GM12878 (cell line): ENCODE results near the gene CROT. TPM values are rescaled to one million over a fixed set of nuclear protein-coding genes. Genes with fewer than 3 reads are reported as not detected.

Source experiments
- ATAC-seq: fragments of 200-7000 bp; cut with Tn5 transposase; 3 replicates; pipeline ENCODE4 v1.9.1; 2020; ENCODE audit warnings: mild to moderate bottlenecking, moderate library complexity
- BruUV-seq: library from RNA; stranded (reverse); fragments of 400-500 nt; replicated peaks from 2 replicates; lab custom pipeline; 2021; lab: Mats Ljungman, UMichigan
- CTCF ChIA-PET: fragments of 300-600 bp; sonication (Branson Sonifier 250); formaldehyde crosslinking; extraction: SDS; loops from one replicate; lab custom pipeline; 2021; ENCODE audit warnings: inconsistent platforms; lab: Yijun Ruan, JAX
- POLR2A ChIA-PET: fragments of 350-600 bp; formaldehyde crosslinking; extraction: SDS; loops from one replicate; lab custom pipeline; 2021; ENCODE audit warnings: inconsistent platforms; lab: Charles Lee
- RAD21 ChIA-PET: fragments of 300-600 bp; sonication (Branson Sonifier 250); formaldehyde crosslinking; loops from one replicate; lab custom pipeline; 2023; ENCODE audit warnings: antibody characterized with exemption; ENCODE audit not compliant: unreplicated experiment; lab: Charles Lee
- SMC1A ChIA-PET: fragments of 300-600 bp; sonication (Branson Sonifier 250); formaldehyde crosslinking; loops from one replicate; lab custom pipeline; 2023; ENCODE audit not compliant: unreplicated experiment, uncharacterized antibody; lab: Charles Lee
- DNase-seq: peaks from one replicate; pipeline ENCODE4 v3.0.0-alpha.2; 2011; ENCODE audit warnings: low read depth, low spot score
- FAIRE-seq: peaks from 3 replicates; lab custom pipeline; 2011; peaks lifted over from hg19 to GRCh38; lab: Jason Lieb, UNC
- H2AFZ ChIP-seq: 2 replicates; pipeline ENCODE4 v1.6.0; 2011; ENCODE audit warnings: low read depth, low read length, control low read depth; ENCODE audit not compliant: control insufficient read depth
- H3K27ac ChIP-seq: 2 replicates; pipeline ENCODE4 v1.5.1; 2011; ENCODE audit warnings: control low read depth; ENCODE audit not compliant: control insufficient read depth, insufficient read depth
- H3K27me3 ChIP-seq, 2 experiments: replicated peaks in 1 of 2; 2 replicates each; pipeline versions ENCODE4 v1.6.0 to v1.6.1; 2011; ENCODE audit warnings: low read length in 1 of 2; ENCODE audit not compliant: control insufficient read depth in 2 of 2, insufficient read depth in 2 of 2
- H3K36me3 ChIP-seq, 2 experiments: 2 replicates each; pipeline ENCODE4 v1.5.1; 2011; ENCODE audit warnings: low read length in 1 of 2; ENCODE audit not compliant: control insufficient read depth in 2 of 2, insufficient read depth in 2 of 2
- H3K4me1 ChIP-seq: 2 replicates; pipeline ENCODE4 v1.6.1; 2011; ENCODE audit warnings: mild to moderate bottlenecking, low read length, moderate library complexity, mixed read lengths; ENCODE audit not compliant: control insufficient read depth, insufficient read depth
- H3K4me2 ChIP-seq: 2 replicates; pipeline ENCODE4 v1.6.0; 2011; ENCODE audit warnings: control low read depth; ENCODE audit not compliant: control insufficient read depth, insufficient read depth
- H3K4me3 ChIP-seq: fragments of 200-600 bp; sonication (generic); 2 replicates; pipeline ENCODE4 v1.5.1; 2016
- H3K79me2 ChIP-seq: 2 replicates; pipeline ENCODE4 v1.6.0; 2011; ENCODE audit warnings: low read length; ENCODE audit not compliant: control insufficient read depth, insufficient read depth
- H3K9ac ChIP-seq: 2 replicates; pipeline ENCODE4 v1.8.0; 2011; ENCODE audit warnings: low read length, control low read depth, mixed read lengths; ENCODE audit not compliant: control insufficient read depth, insufficient read depth
- H3K9me3 ChIP-seq: replicated peaks from 3 replicates; pipeline ENCODE4 v1.5.1; 2011; ENCODE audit warnings: mild to moderate bottlenecking, low read length; ENCODE audit not compliant: control insufficient read depth, insufficient read depth
- H4K20me1 ChIP-seq: 2 replicates; pipeline ENCODE4 v1.6.0; 2011; ENCODE audit not compliant: control insufficient read depth, insufficient read depth
- CHD1 ChIP-seq: IDR thresholded peaks from 2 replicates; pipeline ENCODE4 v1.6.1; 2012; ENCODE audit warnings: low read depth, low read length, improper control_type of control experiment
- MEF2B ChIP-seq: fragments of 450-650 bp; IDR thresholded peaks from 2 replicates; pipeline ENCODE4 v1.6.1; 2018; ENCODE audit warnings: mild to moderate bottlenecking, moderate library complexity; ENCODE audit not compliant: partially characterized antibody, poor library complexity, severe bottlenecking
- WGBS: methylation state at CpG from one replicate; pipeline ENCODE4 v1.1.6; 2016; ENCODE audit warnings: low lambda C conversion rate; ENCODE audit not compliant: insufficient replicate concordance, insufficient coverage; ENCODE audit errors: missing lambda C conversion rate; 5-methylcytosine and 5-hydroxymethylcytosine counted together
- in situ Hi-C: fragments of 300-500 bp; cut with MboI; formaldehyde crosslinking; loops from 9 replicates; pipeline ENCODE4 v1.14.3; 2018; ENCODE audit warnings: mixed read lengths
- intact Hi-C: fragments of 100-400 bp; cut with micrococcal nuclease; formaldehyde crosslinking; loops from one replicate; pipeline ENCODE4 v1.14.2; 2022; ENCODE audit not compliant: unreplicated experiment
- polyA plus RNA-seq, 11 experiments: library from polyadenylated mRNA; depleted of rRNA in 4 of 11; unstranded in 6 of 11; stranded (reverse) in 5 of 11; fragments of >200 nt; fragmentation: Nextera tagmentation in 4 of 11; fragmentation: Illumina TruSeq in 1 of 11; extraction: Ambion mirVana in 4 of 11; extraction: Trizol in 1 of 11; gene quantifications; 1 replicate in 1 of 11; 2 replicates in 10 of 11; pipeline versions ENCODE4 v1.2.1 to v1.2.3, GENCODE V29; 2011 to 2016; ENCODE audit warnings: inconsistent platforms in 2 of 11, missing spikeins in 2 of 11, low read depth in 1 of 11
- total RNA-seq, 4 experiments: library from RNA; depleted of rRNA in 3 of 4; stranded (reverse); fragments of >200 nt in 3 of 4; fragmentation: Illumina TruSeq in 1 of 4; extraction: Trizol in 1 of 4; gene quantifications; 2 replicates each; pipeline versions ENCODE4 v1.2.1 to v1.2.3, GENCODE V29; 2013 to 2021
- TF ChIP-seq, protein P1 (sequence below): fragments of 450-650 bp; formaldehyde crosslinking; IDR thresholded peaks from 2 replicates; pipeline ENCODE4 v1.4.0; 2020; ENCODE audit warnings: mild to moderate bottlenecking, moderate library complexity

CROT gene
- total and polyA plus RNA-seq, 10 of the 15 experiments (the other 5 are each of a cell fraction or from before 2014, with no cell fraction given): 5.5 to 15.9 (median 12.1) TPM

DNA sequence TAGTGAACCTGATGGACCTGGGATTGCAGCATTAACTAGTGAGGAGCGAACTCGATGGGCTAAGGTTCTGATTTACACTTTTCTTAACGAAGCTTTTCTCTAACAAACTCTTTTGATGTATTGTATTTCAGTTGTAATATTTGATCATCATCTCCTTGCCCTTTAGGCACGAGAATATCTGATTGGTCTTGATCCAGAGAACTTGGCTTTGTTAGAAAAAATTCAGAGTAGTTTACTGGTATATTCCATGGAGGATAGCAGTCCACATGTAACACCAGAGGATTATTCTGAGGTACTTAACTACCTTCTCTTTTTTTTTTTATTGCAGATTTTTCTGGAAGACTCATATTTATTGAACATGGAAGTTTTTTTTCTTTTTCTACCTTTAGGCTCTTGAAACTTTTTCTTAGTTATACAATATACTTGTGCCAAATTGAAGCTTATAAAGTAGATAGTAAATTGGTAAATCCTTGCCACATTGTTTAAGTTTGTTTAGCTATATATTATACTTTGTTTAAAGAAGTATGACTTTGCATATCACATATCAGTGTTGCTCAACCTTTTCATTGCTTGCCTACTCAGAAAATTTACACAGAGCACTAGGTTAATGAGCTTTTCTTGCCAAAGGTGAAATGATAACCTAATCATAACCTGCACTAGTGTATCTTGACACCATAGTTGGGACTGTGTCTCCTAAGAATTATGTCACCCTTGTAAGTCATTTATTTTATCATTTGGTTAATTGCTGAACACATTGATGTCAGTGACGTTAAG, 30.4 kb downstream of the CROT start:
- ChIA-PET SMC1A (interaction anchor here (2.0 kb wide), 1 partner anchor 15 kb away, joined by 7 read pairs; no protein-coding TSS in a partner anchor), CTCF (interaction anchor here (0.6 kb wide), 1 partner anchor 756 kb away, joined by 3 read pairs; no protein-coding TSS in a partner anchor), POLR2A (no interaction called here), RAD21 (no interaction called here)
- TF ChIP-seq CHD1 (no peak), MEF2B (no peak)
- no peak overlapping the region for H3K4me3 ChIP-seq
- WGBS: 86% methylated on average over 5 of the region's 5 CpGs
- H3K27ac ChIP-seq: no peak overlapping the region
- H3K79me2 ChIP-seq: no peaks in the 10 kb centered on the region
- H2AFZ ChIP-seq: no peak overlapping the region
- H3K27me3 ChIP-seq: no peaks in the 10 kb centered on the region
- no peak for DNase-seq
- H3K36me3 ChIP-seq: no peaks in the 10 kb centered on the region
- no peak overlapping the region for H3K9ac ChIP-seq
- no peaks in the 10 kb centered on the region for H3K4me1 ChIP-seq
- no peak for FAIRE-seq
- no peak for ATAC-seq
- H3K9me3 ChIP-seq: no peaks in the 10 kb centered on the region
- no peak overlapping the region for H3K4me2 ChIP-seq
- no TSS peak for BruUV-seq
- in situ Hi-C loops: no loop called here
- intact Hi-C loops: no loop called here
- H4K20me1 ChIP-seq: no peaks in the 10 kb centered on the region

DNA sequence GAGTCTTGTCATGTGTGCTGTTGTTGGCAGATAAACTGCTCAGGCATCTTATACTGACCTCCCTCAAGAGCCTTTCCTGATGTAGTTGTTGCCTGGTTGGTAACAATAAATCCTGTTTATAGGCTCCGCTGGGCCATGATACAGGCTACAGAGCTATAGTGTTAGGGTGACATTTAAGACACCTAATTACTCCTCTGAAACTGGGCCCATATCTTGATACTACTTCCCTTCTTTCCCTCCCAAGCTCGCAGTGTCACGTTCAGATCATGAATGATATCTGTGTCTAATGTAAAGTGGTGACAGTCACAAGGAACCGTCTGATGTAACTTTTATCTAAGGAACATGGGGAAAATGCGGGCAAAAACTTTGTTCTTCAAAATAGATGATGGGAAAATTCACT, 35.4 kb downstream of the CROT start:
- in situ Hi-C loops: no loop called here
- POLR2A ChIA-PET: no interaction called here
- CTCF ChIA-PET: interaction anchor here (1.1 kb wide), 1 partner anchor 35 kb away, joined by 3 read pairs; no protein-coding TSS in a partner anchor

More for the DNA sequence above, 35.4 kb downstream of the CROT start:
- intact Hi-C loops: no loop called here
- no peak overlapping the region for H3K4me3 ChIP-seq
- no peaks in the 10 kb centered on the region for H3K4me1 ChIP-seq
- H3K9ac ChIP-seq: no peak overlapping the region
- H3K79me2 ChIP-seq: no peaks in the 10 kb centered on the region
- no peak overlapping the region for H3K4me2 ChIP-seq
- H4K20me1 ChIP-seq: no peaks in the 10 kb centered on the region
- no peaks in the 10 kb centered on the region for H3K27me3 ChIP-seq
- no TSS peak for BruUV-seq
- peak; percentile 27 for FAIRE-seq
- no peak for DNase-seq
- H2AFZ ChIP-seq: no peak overlapping the region
- H3K36me3 ChIP-seq: no peaks in the 10 kb centered on the region
- ChIA-PET SMC1A (interaction anchor here (1.0 to 1.1 kb wide), 2 partner anchors 12 to 90 kb away, joined by 3 to 5 read pairs; no protein-coding TSS in a partner anchor), RAD21 (no interaction called here)
- no peaks in the 10 kb centered on the region for H3K9me3 ChIP-seq
- WGBS: 98% methylated on average over 5 of the region's 5 CpGs
- no peak for ATAC-seq
- H3K27ac ChIP-seq: no peak overlapping the region
- TF ChIP-seq, protein P1, sequence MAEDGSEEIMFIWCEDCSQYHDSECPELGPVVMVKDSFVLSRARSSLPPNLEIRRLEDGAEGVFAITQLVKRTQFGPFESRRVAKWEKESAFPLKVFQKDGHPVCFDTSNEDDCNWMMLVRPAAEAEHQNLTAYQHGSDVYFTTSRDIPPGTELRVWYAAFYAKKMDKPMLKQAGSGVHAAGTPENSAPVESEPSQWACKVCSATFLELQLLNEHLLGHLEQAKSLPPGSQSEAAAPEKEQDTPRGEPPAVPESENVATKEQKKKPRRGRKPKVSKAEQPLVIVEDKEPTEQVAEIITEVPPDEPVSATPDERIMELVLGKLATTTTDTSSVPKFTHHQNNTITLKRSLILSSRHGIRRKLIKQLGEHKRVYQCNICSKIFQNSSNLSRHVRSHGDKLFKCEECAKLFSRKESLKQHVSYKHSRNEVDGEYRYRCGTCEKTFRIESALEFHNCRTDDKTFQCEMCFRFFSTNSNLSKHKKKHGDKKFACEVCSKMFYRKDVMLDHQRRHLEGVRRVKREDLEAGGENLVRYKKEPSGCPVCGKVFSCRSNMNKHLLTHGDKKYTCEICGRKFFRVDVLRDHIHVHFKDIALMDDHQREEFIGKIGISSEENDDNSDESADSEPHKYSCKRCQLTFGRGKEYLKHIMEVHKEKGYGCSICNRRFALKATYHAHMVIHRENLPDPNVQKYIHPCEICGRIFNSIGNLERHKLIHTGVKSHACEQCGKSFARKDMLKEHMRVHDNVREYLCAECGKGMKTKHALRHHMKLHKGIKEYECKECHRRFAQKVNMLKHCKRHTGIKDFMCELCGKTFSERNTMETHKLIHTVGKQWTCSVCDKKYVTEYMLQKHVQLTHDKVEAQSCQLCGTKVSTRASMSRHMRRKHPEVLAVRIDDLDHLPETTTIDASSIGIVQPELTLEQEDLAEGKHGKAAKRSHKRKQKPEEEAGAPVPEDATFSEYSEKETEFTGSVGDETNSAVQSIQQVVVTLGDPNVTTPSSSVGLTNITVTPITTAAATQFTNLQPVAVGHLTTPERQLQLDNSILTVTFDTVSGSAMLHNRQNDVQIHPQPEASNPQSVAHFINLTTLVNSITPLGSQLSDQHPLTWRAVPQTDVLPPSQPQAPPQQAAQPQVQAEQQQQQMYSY (CRISPR knock-in tag): no peak
